ENCODE data around the gene P2RX3.

The P2RX3 gene

DNA sequence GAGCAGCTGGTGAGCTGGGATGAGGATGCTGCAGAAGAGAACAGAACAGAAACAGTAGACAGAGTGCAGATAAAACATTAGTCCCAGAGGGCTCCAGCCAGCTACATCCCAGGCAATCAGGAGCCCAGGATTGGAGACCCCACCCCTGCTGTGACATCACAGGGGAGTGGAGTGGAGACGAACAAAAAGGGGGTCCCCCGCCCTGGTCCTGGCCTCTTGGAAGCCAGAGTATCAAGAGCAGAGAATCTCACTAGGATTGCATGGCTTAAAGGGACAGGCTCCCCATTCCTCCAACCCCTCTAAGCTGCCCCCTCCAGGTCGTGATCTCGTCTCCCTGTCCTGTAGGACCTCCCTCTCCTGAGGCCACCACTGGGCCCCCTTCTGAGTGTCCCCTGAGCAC lies at the start of gene P2RX3:
Gene P2RX3, plus strand, starts transcription at position 211 of the 400 bp plus-strand sequence. CDS start 199 bp downstream, outside the sequence.
- DNase-seq (no peak), ATAC-seq (ENCODE audit: insufficient read depth, low read depth) (no peak)
- Histone ChIP-seq H3K9me3 (ENCODE audit: insufficient read depth, low read length, severe bottlenecking) (no peaks in the 10 kb centered on the region), H3K9ac (ENCODE audit: low read depth, low read length) (no peak within 1 kb of the TSS), H3K4me1 (ENCODE audit: insufficient read depth, low read length) (peaks cover 29% of the 10 kb centered on the region), H3K4me3 (ENCODE audit: low read depth in 1 of 2, low read length in 2 of 2) (no peak within 1 kb of the TSS), H3K27me3 (ENCODE audit: insufficient read depth, low read length, poor library complexity) (peaks cover 6% of the 10 kb centered on the region), H4K20me1 (ENCODE audit: insufficient read depth, low read length) (no peaks in the 10 kb centered on the region), H3K79me2 (ENCODE audit: insufficient read depth, low read length) (peaks cover 36% of the 10 kb centered on the region), H3K36me3 (ENCODE audit: insufficient read depth, low read length) (peaks cover 15% of the 10 kb centered on the region), H3K4me2 (ENCODE audit: insufficient read depth, low read length) (no peak within 1 kb of the TSS), H3K27ac (ENCODE audit: low read length) (no peak within 1 kb of the TSS), H2AFZ (ENCODE audit: low read depth, low read length) (no peak within 1 kb of the TSS)
- TF ChIP-seq EZH2 (IDR thresholded peaks at IDR 0.05; ENCODE audit: borderline replicate concordance, low read depth, low read length, severe bottlenecking): no peak
- TF ChIP-seq, protein P1, sequence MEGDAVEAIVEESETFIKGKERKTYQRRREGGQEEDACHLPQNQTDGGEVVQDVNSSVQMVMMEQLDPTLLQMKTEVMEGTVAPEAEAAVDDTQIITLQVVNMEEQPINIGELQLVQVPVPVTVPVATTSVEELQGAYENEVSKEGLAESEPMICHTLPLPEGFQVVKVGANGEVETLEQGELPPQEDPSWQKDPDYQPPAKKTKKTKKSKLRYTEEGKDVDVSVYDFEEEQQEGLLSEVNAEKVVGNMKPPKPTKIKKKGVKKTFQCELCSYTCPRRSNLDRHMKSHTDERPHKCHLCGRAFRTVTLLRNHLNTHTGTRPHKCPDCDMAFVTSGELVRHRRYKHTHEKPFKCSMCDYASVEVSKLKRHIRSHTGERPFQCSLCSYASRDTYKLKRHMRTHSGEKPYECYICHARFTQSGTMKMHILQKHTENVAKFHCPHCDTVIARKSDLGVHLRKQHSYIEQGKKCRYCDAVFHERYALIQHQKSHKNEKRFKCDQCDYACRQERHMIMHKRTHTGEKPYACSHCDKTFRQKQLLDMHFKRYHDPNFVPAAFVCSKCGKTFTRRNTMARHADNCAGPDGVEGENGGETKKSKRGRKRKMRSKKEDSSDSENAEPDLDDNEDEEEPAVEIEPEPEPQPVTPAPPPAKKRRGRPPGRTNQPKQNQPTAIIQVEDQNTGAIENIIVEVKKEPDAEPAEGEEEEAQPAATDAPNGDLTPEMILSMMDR (IDR thresholded peaks at IDR 0.05; ENCODE audit: borderline replicate concordance, extremely low read depth, low read length, poor library complexity, severe bottlenecking): no peak

- no peak for TF ChIP-seq EZH2 (IDR thresholded peaks at IDR 0.05; ENCODE audit: borderline replicate concordance, low read depth, low read length, severe bottlenecking)
- TF ChIP-seq, protein P1 (IDR thresholded peaks at IDR 0.05; ENCODE audit: borderline replicate concordance, extremely low read depth, low read length, poor library complexity, severe bottlenecking): no peak
- H4K20me1 ChIP-seq (ENCODE audit: insufficient read depth, low read length): no peaks in the 10 kb centered on the region
- no peak overlapping the region for H3K4me3 ChIP-seq (ENCODE audit: low read depth in 1 of 2, low read length in 2 of 2)
- H3K9ac ChIP-seq (ENCODE audit: low read depth, low read length): no peak overlapping the region
- no peaks in the 10 kb centered on the region for H3K9me3 ChIP-seq (ENCODE audit: insufficient read depth, low read length, severe bottlenecking)
- no peaks in the 10 kb centered on the region for H3K36me3 ChIP-seq (ENCODE audit: insufficient read depth, low read length)
- DNase-seq: no peak
- H3K79me2 ChIP-seq (ENCODE audit: insufficient read depth, low read length): no peaks in the 10 kb centered on the region
- H3K4me2 ChIP-seq (ENCODE audit: insufficient read depth, low read length): no peak overlapping the region
- peaks cover 12% of the 10 kb centered on the region for H3K27me3 ChIP-seq (ENCODE audit: insufficient read depth, low read length, poor library complexity)
- H3K4me1 ChIP-seq (ENCODE audit: insufficient read depth, low read length): no peaks in the 10 kb centered on the region
- ATAC-seq (ENCODE audit: insufficient read depth, low read depth): no peak
- H3K27ac ChIP-seq (ENCODE audit: low read length): no peak overlapping the region
- H2AFZ ChIP-seq (ENCODE audit: low read depth, low read length): no peak overlapping the region
These were observed 49.2 kb upstream of the P2RX3 start for GRCh38 chr11:57288771-57289579.

- peaks cover 12% of the 10 kb centered on the region for H3K27me3 ChIP-seq (ENCODE audit: insufficient read depth, low read length, poor library complexity)
- H3K27ac ChIP-seq (ENCODE audit: low read length): no peak overlapping the region
- H3K79me2 ChIP-seq (ENCODE audit: insufficient read depth, low read length): no peaks in the 10 kb centered on the region
- DNase-seq: no peak
- H3K4me2 ChIP-seq (ENCODE audit: insufficient read depth, low read length): no peak overlapping the region
- no peaks in the 10 kb centered on the region for H3K9me3 ChIP-seq (ENCODE audit: insufficient read depth, low read length, severe bottlenecking)
- no peak overlapping the region for H3K9ac ChIP-seq (ENCODE audit: low read depth, low read length)
- H4K20me1 ChIP-seq (ENCODE audit: insufficient read depth, low read length): no peaks in the 10 kb centered on the region
- no peaks in the 10 kb centered on the region for H3K4me1 ChIP-seq (ENCODE audit: insufficient read depth, low read length)
- no peaks in the 10 kb centered on the region for H3K36me3 ChIP-seq (ENCODE audit: insufficient read depth, low read length)
- H3K4me3 ChIP-seq (ENCODE audit: low read depth in 1 of 2, low read length in 2 of 2): no peak overlapping the region
- no peak for ATAC-seq (ENCODE audit: insufficient read depth, low read depth)
- H2AFZ ChIP-seq (ENCODE audit: low read depth, low read length): no peak overlapping the region
- TF ChIP-seq, protein P1 (IDR thresholded peaks at IDR 0.05; ENCODE audit: borderline replicate concordance, extremely low read depth, low read length, poor library complexity, severe bottlenecking): no peak
- no peak for TF ChIP-seq EZH2 (IDR thresholded peaks at IDR 0.05; ENCODE audit: borderline replicate concordance, low read depth, low read length, severe bottlenecking)
These were observed 47.9 kb upstream of the P2RX3 start for GRCh38 chr11:57290288-57290687.
